H9 (cell line): ENCODE measurements around the gene PKD2L1. TPM values are rescaled to one million over a fixed set of nuclear protein-coding genes. Genes with fewer than 3 reads are reported as not detected.

Experiments used
- DNase-seq: peaks from one replicate; pipeline ENCODE4 v3.0.0-alpha.2; 2017
- H2AFZ ChIP-seq: one replicate; pipeline ENCODE4 v1.6.1; 2013; ENCODE audit warnings: mild to moderate bottlenecking, low read length, control low read depth, moderate library complexity
- H2AK5ac ChIP-seq: 2 replicates; pipeline ENCODE4 v1.6.1; 2013; ENCODE audit warnings: low read length, control low read depth, mixed read lengths; ENCODE audit not compliant: insufficient read length
- H2BK120ac ChIP-seq: one replicate; pipeline ENCODE4 v1.6.1; 2013; ENCODE audit warnings: low read depth, mild to moderate bottlenecking, low read length, control low read depth, inconsistent platforms; ENCODE audit not compliant: poor library complexity, severe bottlenecking
- H2BK12ac ChIP-seq: 2 replicates; pipeline ENCODE4 v1.6.1; 2013; ENCODE audit warnings: low read length, control low read depth, mixed read lengths, low read depth; ENCODE audit not compliant: insufficient read length
- H2BK15ac ChIP-seq: 2 replicates; pipeline ENCODE4 v1.6.1; 2013; ENCODE audit warnings: low read depth, low read length, control low read depth
- H2BK20ac ChIP-seq: one replicate; pipeline ENCODE4 v1.6.1; 2013; ENCODE audit warnings: low read depth, mild to moderate bottlenecking, low read length, control low read depth, inconsistent platforms; ENCODE audit not compliant: poor library complexity, severe bottlenecking
- H2BK5ac ChIP-seq: 2 replicates; pipeline ENCODE4 v1.6.1; 2013; ENCODE audit warnings: low read length, control low read depth, mixed read lengths; ENCODE audit not compliant: insufficient read length
- H3K14ac ChIP-seq: 2 replicates; pipeline ENCODE4 v1.6.1; 2013; ENCODE audit warnings: low read length, control low read depth; ENCODE audit not compliant: insufficient read depth
- H3K18ac ChIP-seq: 2 replicates; pipeline ENCODE4 v1.6.1; 2013; ENCODE audit warnings: low read depth, mild to moderate bottlenecking, mixed read lengths, low read length, control low read depth; ENCODE audit not compliant: insufficient read length
- H3K23ac ChIP-seq: 2 replicates; pipeline ENCODE4 v1.6.1; 2013; ENCODE audit warnings: low read length, control low read depth, mixed read lengths, low read depth; ENCODE audit not compliant: insufficient read length
- H3K23me2 ChIP-seq: 2 replicates; pipeline ENCODE4 v1.6.1; 2013; ENCODE audit warnings: low read depth, mild to moderate bottlenecking, mixed read lengths, low read length, control low read depth; ENCODE audit not compliant: insufficient read length, poor library complexity, severe bottlenecking
- H3K27ac ChIP-seq: 2 replicates; pipeline ENCODE4 v1.5.1; 2013; ENCODE audit warnings: low read length, control low read depth, mixed read lengths, low read depth; ENCODE audit not compliant: insufficient read length
- H3K27me3 ChIP-seq: 2 replicates; pipeline ENCODE4 v1.6.1; 2013; ENCODE audit warnings: low read length, control low read depth, inconsistent platforms; ENCODE audit not compliant: insufficient read depth
- H3K4ac ChIP-seq: 2 replicates; pipeline ENCODE4 v1.6.1; 2013; ENCODE audit warnings: low read depth, mild to moderate bottlenecking, control low read depth, inconsistent platforms, low read length, moderate library complexity
- H3K4me1 ChIP-seq: 2 replicates; pipeline ENCODE4 v1.6.1; 2013; ENCODE audit warnings: low read length, control low read depth, inconsistent platforms; ENCODE audit not compliant: insufficient read depth
- H3K4me2 ChIP-seq: 2 replicates; pipeline ENCODE4 v1.6.1; 2013; ENCODE audit warnings: low read length, control low read depth, mixed read lengths; ENCODE audit not compliant: insufficient read length, insufficient read depth
- H3K56ac ChIP-seq: 2 replicates; pipeline ENCODE4 v1.6.1; 2013; ENCODE audit warnings: low read depth, mild to moderate bottlenecking, mixed read lengths, low read length, control low read depth; ENCODE audit not compliant: insufficient read length
- H3K79me1 ChIP-seq: 2 replicates; pipeline ENCODE4 v1.6.1; 2013; ENCODE audit warnings: low read depth, mild to moderate bottlenecking, moderate library complexity, low read length, control low read depth, inconsistent platforms; ENCODE audit not compliant: insufficient read depth, poor library complexity, severe bottlenecking
- H3K79me2 ChIP-seq: 2 replicates; pipeline ENCODE4 v1.6.1; 2013; ENCODE audit warnings: low read length, control low read depth, inconsistent platforms; ENCODE audit not compliant: insufficient read depth
- H3K9ac ChIP-seq: 2 replicates; pipeline ENCODE4 v1.6.1; 2013; ENCODE audit warnings: low read length, control low read depth, mixed read lengths; ENCODE audit not compliant: insufficient read length; ENCODE audit errors: extremely low read depth
- H3K9me3 ChIP-seq: one replicate; pipeline ENCODE4 v1.6.1; 2013; ENCODE audit warnings: low read depth, low read length, inconsistent platforms; ENCODE audit not compliant: control insufficient read depth
- H3T11ph ChIP-seq: one replicate; pipeline ENCODE4 v1.6.1; 2013; ENCODE audit warnings: mild to moderate bottlenecking, low read length, control low read depth, inconsistent platforms
- H4K20me1 ChIP-seq: one replicate; pipeline ENCODE4 v1.6.1; 2013; ENCODE audit not compliant: control insufficient read depth, insufficient read length, insufficient read depth
- H4K5ac ChIP-seq: 2 replicates; pipeline ENCODE4 v1.6.1; 2013; ENCODE audit warnings: low read depth, mild to moderate bottlenecking, mixed read lengths, low read length, control low read depth; ENCODE audit not compliant: insufficient read length
- H4K8ac ChIP-seq: replicated peaks from 2 replicates; pipeline ENCODE4 v1.6.1; 2013; ENCODE audit warnings: low read length, control low read depth, mixed read lengths, low read depth; ENCODE audit not compliant: insufficient read length
- H4K91ac ChIP-seq: 2 replicates; pipeline ENCODE4 v1.6.1; 2013; ENCODE audit warnings: low read depth, mild to moderate bottlenecking, moderate library complexity, mixed read lengths, low read length, control low read depth; ENCODE audit not compliant: insufficient read length
- H3K27ac Mint-ChIP-seq, 3 experiments: 2 replicates in 2 of 3; 3 replicates in 1 of 3; pipeline ENCODE4 v1.8.0; 2020 to 2021; ENCODE audit warnings: mixed read lengths in 3 of 3, mild to moderate bottlenecking in 1 of 3, moderate library complexity in 1 of 3
- H3K27me3 Mint-ChIP-seq: 2 replicates; pipeline ENCODE4 v1.8.0; 2021; ENCODE audit warnings: low read depth, mild to moderate bottlenecking, moderate library complexity, mixed read lengths
- H3K36me3 Mint-ChIP-seq, 3 experiments: 2 replicates in 2 of 3; 3 replicates in 1 of 3; pipeline ENCODE4 v1.8.0; 2020 to 2021; ENCODE audit warnings: low read depth in 3 of 3, mixed read lengths in 3 of 3; ENCODE audit not compliant: insufficient read depth in 1 of 3
- H3K4me1 Mint-ChIP-seq, 2 experiments: 2 replicates each; pipeline ENCODE4 v1.8.0; 2020; ENCODE audit warnings: mixed read lengths in 2 of 2
- H3K4me3 Mint-ChIP-seq, 2 experiments: 2 replicates in 1 of 2; 3 replicates in 1 of 2; pipeline ENCODE4 v1.8.0; 2020 to 2021; ENCODE audit warnings: mild to moderate bottlenecking in 2 of 2, mixed read lengths in 2 of 2, moderate library complexity in 1 of 2
- H3K9me3 Mint-ChIP-seq, 2 experiments: 2 replicates in 1 of 2; 3 replicates in 1 of 2; pipeline ENCODE4 v1.8.0; 2020; ENCODE audit warnings: mild to moderate bottlenecking in 2 of 2, mixed read lengths in 2 of 2, moderate library complexity in 1 of 2
- CTCF ChIP-seq: fragments of 200-600 bp; sonication (generic); conservative IDR thresholded peaks from 3 replicates; pipeline ENCODE4 v1.8.0; 2021; ENCODE audit warnings: antibody characterized with exemption, mild to moderate bottlenecking
- WGBS: extraction: QIAGEN DNeasy Blood & Tissue Kit; methylation state at CpG from one replicate; pipeline ENCODE4 v1.1.7; 2013; ENCODE audit warnings: missing lambda C conversion rate, low lambda C conversion rate, mixed read lengths; ENCODE audit not compliant: insufficient read length; ENCODE audit errors: extremely low coverage; 5-methylcytosine and 5-hydroxymethylcytosine counted together
- total RNA-seq: library from RNA; stranded (reverse); gene quantifications from 2 replicates; pipeline ENCODE4 v1.2.1, GENCODE V29; 2021

PKD2L1 gene
- total RNA-seq, 1 experiment from 2014 or later = 0.20 TPM

GRCh38 chr10:100304414-100304813, 25.6 kb downstream of the PKD2L1 start:
- no peak overlapping the region for H3K4me2 ChIP-seq
- no peaks in the 10 kb centered on the region for H3K9me3 ChIP-seq
- DNase-seq = no peak
- H3K79me2 ChIP-seq = no peaks in the 10 kb centered on the region
- no peak overlapping the region for H2BK5ac ChIP-seq
- no peak overlapping the region for H3K14ac ChIP-seq
- H3K23me2 ChIP-seq = no peaks in the 10 kb centered on the region
- H3K9ac ChIP-seq = no peak overlapping the region
- Mint-ChIP-seq H3K9me3 (peaks cover 16 to 19% of the 10 kb centered on the region in 2 experiments), H3K27me3 (peaks cover 33% of the 10 kb centered on the region), H3K4me3 (no peak overlapping the region), H3K27ac (no peak overlapping the region), H3K4me1 (peaks cover 24 to 27% of the 10 kb centered on the region in 2 experiments), H3K36me3 (peaks cover 3 to 10% (median 6%) of the 10 kb centered on the region in 3 experiments; a peak in 6 of 7 replicates)
- no peak overlapping the region for H3K56ac ChIP-seq
- no peak overlapping the region for H3K4ac ChIP-seq
- H4K20me1 ChIP-seq = peaks cover under 1% of the 10 kb centered on the region
- no peak overlapping the region for H3K27ac ChIP-seq
- 100% methylated on average over 1 of the region's 3 CpGs for WGBS
- H2AFZ ChIP-seq = no peak overlapping the region
- no peak overlapping the region for H4K8ac ChIP-seq
- no peak overlapping the region for H3T11ph ChIP-seq
- H4K5ac ChIP-seq = no peak overlapping the region
- no peaks in the 10 kb centered on the region for H3K79me1 ChIP-seq
- no peak overlapping the region for H3K18ac ChIP-seq
- H3K4me1 ChIP-seq = peaks cover 3% of the 10 kb centered on the region; the same call in 1 of the 2 replicates
- H2BK15ac ChIP-seq = no peak overlapping the region
- no peak overlapping the region for H4K91ac ChIP-seq
- H3K23ac ChIP-seq = no peak overlapping the region
- TF ChIP-seq CTCF = no peak
- no peaks in the 10 kb centered on the region for H3K27me3 ChIP-seq
- H2BK20ac ChIP-seq = no peak overlapping the region
- no peak overlapping the region for H2BK12ac ChIP-seq
- H2AK5ac ChIP-seq = no peak overlapping the region
- H2BK120ac ChIP-seq = no peak overlapping the region
